ENCODE measurements around the gene FEZF1.
"Not testable (repeated sequence)": the region's sequence is repeated elsewhere in the genome, so short reads cannot be mapped to it uniquely, and the experiment has no call there.

Gene FEZF1

DNA sequence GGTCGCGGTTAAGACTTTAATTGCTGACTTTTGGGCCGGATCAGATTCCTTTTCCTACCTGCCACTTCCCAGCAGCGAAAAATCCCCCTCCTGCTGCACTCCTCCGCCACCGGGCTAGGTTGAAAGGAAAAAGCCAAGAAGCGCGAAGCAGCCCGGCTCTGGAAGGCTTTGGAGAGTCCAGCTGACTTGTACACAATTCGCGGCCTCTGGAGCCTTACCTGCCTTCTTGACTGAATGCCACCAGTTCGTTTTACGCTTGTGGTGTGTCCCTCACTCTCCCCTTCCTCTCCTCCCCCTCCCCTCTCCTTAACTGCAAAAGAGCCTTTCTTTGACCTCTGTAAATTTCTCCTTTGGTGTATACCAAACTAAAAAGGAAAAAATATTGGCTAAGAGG, 2.7 kb upstream of the FEZF1 start:
- DNase-seq (ENCODE audit: low read depth): no peak

DNA sequence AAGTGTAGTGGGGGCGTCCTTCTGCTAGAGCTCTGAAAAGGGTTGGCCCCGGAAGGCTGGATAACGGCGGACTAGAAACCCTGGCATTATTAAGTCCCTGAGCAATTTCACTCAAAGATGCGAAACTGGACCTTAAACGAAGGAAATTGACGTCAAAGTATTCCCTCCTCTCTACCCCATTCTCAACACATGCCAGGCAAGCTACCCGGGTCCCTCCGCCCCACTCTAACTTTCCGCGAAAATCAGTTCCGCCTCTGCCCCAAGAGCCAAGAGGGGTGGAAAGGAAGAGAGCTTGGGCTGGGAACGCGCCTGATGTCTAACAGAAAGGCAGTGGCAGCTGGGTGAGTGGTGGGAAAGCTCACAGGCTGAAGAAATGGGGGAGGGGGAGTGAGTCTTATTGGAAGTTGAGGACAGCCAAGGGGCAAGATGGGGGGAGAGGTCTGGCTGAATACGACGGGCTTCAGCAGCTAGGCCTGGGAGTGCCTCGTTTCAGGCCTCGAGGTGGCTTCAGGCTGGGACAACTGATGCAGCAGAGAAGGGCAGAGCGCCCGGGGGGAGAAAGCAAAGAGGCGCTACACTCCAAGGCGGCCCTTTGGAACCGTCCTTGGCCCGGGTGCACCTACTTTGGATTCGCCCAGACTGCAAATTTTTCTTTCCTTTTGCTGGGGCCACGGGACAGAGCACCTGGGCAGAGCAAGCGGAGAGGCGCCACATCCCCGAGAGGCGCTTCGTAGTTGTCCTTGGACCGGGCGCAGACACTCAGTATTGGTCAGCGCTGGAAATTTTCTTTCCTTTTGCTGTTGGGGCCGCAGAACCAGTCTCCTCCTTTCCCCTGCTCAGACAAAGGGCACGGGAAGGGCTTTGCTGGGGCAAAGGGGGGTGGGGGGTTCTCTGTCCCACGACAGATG, 2.0 kb upstream of the FEZF1 start:
- no peak for DNase-seq (ENCODE audit: low read depth)

DNA sequence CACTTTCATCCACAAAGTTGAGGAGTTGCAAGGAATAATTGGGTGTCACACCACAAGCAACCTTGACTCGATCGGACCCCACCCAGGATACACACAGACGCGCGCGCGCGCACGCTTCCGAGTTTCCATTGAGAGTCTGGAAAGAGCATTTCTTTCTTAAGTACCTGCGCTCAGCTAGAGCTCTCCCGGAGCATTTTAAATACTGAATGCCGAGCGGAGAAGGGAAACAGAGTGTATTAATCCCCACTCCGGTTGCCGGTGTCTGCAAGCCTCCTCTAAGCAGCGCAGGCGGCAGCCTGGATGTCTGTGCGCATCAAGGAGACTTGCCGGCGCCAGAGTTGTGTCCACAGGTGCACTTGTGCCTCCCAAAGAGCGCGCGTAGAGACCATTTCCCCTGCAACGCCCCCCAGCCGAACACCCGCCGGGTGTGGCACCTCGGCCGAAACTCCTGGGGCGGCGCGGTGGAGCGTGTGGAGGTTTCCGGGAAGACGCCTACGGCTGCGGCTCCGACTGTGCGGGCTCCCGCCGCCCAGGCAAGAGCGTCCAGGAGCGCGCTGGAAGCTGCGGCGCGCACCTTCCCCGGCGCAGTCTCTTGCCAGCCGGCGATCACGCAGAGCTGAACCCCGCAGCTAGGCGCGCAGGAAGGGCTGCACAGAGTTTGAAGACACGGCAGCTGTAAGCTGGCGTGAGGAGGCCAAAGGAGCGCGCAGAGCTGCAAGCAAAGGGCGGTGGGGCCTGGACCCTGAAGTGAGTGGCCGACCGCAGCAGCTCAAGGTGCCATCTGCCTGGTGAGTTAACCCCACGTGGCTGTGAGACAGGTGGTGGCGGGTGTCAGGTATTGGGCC, 1.1 kb upstream of the FEZF1 start:
- DNase-seq (ENCODE audit: low read depth): no peak

GRCh38 chr7:122304996-122305421, 459 bp upstream of the FEZF1 start:
- DNase-seq (ENCODE audit: low read depth): no peak

DNA sequence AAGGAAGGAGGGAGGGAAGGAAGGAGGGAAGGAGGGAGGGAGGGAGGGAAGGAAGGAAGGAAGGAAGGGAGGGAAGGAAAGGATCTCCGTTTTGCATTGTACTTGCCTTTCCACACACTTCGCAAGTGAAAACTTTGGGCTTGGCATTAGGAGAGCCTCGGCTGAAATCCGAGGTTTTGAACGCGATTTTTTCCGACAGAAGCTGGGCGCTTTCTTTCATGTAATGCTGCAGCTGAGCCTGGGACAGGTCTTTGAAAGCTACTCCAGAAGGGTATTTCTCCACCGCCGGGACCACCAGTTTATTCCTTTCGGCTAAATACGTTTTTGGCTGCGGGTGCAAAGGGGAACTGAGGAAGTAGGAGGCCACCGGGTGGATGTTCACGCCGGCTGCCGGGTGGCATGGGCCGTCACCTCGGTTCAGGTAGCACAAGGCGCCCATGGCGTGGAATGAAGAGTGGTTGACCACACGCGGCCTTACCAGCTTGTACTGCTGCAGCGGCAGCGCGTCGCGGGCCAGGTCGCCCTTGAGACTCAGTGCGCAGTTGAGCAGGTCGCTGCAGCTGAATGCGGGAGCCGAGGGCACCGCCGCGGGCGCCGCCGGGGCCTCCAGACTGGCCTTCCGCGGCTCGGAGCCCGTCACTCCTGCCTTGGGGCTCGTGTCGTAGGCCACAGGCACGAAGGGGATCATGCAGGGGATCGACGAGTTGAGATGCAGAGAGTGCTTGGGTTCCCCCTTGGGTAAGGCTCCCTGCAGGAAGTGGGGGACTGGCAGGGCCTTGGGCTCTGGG, 825 bp downstream of the FEZF1 start:
- no peak for DNase-seq (ENCODE audit: low read depth)

DNA sequence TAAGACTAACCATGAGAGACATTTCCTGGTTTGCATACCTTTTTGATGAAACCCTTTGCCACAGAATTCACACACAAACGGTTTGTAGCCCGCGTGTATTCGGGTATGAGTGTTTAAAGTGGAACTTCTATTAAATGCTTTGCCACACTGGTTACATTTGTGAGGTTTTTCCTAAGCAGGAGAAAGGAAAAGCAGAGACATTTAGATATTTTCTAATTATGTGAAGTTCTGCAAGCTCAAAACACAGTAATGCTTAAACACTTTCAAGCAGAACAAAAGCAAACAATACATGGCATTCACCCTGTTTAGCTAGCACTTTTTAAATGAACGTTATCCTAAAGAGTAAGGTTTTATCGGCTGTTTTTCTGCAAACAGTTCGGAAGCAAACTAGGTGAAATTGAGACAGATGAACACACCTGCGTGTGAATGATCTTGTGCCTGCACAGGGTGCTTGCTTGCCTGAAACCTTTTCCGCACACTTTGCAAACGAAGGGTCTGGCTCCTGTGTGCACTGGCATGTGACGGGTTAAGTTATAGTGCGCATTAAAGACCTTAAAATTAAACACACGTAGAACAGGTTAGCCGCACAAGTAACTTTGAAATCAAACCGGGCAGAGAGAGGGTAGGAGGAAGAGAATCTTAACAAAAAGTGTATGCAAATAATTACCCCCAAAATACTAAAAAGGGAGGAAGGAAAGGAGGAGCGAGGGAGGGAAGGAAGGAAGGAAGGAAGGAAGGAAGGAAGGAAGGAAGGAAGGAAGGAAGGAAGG, 1.6 kb downstream of the FEZF1 start:
- no peak for DNase-seq (ENCODE audit: low read depth)

- no peak for DNase-seq (ENCODE audit: low read depth)
These were observed 2.4 kb downstream of the FEZF1 start for GRCh38 chr7:122301858-122302760.

GRCh38 chr7:122300956-122301833, 3.4 kb downstream of the FEZF1 start:
- no peak for DNase-seq (ENCODE audit: low read depth)

GRCh38 chr7:122300211-122300932, 4.2 kb downstream of the FEZF1 start:
- no peak for DNase-seq (ENCODE audit: low read depth)

DNA sequence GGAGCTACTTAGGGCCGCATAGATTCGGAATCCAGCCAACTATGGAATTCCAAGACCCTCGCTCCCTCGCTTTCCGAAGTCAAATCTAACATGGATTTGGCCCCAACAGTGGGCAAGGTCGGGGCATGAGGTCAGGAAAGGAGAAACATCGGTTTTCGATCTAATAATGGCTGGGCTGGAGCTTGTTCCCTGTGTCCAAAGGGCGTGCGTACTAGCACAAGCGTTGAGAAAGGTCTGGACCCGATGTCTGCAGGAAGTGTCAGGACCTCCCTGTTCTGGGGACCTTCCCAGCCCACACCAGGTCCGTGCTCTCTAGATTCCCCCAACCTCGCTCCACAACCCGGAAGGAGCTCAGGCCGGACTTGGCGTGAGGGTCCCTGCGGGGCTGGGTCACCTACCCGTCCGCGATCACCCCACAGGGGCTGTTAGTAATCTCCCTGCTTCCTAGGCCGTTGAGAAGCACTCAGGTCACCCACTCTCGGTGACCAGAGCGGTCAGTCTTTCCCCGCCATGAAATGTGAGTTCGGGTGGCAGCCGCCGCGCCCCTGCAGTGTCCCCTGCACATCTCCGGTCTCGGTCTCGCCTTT, 4.8 kb downstream of the FEZF1 start:
- no peak for DNase-seq (ENCODE audit: low read depth)

DNA sequence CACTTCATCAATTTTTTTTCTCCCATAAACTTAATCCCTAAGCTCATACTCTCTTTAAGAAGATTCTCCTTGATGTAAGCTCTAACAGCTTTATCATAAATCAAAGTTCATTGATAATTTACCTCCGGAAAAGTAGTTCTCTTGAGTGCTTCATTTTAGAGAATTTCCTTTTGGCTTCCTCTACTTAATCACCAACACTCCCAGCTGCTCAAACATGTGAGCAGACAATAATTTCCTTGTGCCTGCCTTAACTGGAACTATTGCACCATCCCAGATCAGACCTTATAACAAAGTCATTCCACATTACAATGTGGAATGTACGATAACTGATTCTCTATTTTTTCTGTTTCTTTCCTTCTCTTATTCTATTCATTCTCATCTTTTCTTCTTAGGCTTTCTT, 5.9 kb downstream of the FEZF1 start:
- DNase-seq (ENCODE audit: low read depth): no peak

DNA sequence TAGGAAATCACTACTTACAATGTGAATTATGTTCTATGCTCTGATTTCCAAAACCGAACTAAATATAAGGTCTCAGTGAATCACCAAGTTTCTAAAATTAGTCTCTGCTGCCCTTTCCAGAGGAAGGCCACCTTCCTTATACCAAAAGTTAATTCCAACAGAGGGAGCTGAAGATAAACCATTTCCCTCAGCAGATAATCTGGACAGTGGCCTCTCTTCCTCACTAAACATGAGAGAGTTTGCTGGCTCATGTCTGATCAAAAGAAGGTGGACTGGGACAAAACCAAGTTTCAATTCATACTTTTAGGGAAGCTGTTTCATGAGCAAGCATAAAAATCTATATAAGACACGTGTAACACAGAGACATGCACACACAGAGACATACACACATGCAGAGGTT, 6.4 kb downstream of the FEZF1 start:
- DNase-seq (ENCODE audit: low read depth): no peak

GRCh38 chr7:122291189-122291588, 13.4 kb downstream of the FEZF1 start:
- no peak for DNase-seq (ENCODE audit: low read depth)

GRCh38 chr7:122290476-122290875, 14.1 kb downstream of the FEZF1 start:
- no peak for DNase-seq (ENCODE audit: low read depth)

- no peak for DNase-seq (ENCODE audit: low read depth)
These were observed 15.1 kb downstream of the FEZF1 start for GRCh38 chr7:122289426-122289825.

- not testable (repeated sequence) for DNase-seq (ENCODE audit: low read depth)
These were observed 19.9 kb downstream of the FEZF1 start for GRCh38 chr7:122284608-122285007.

DNA sequence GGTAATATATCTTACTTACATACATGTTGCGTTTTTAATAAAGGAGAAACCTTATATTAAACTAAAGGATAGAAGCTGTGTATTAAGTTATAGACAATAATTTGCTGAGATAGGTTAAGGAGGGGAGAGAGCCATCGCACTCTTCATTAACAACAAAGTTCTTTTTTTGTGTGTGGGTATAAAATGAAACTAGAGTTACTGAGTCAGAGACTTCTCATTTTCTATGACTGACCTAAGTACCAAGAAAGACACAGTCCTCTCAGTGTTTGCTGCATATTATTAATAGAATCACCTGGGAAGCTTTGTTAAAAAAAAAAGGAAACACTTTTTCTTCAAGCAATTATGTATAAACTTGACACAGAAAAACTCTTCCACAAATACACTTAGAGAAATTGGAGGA, 31.4 kb downstream of the FEZF1 start:
- no peak for DNase-seq (ENCODE audit: low read depth)

- DNase-seq (ENCODE audit: low read depth): no peak
These were observed 35.3 kb downstream of the FEZF1 start for GRCh38 chr7:122269241-122269640.
